Left lung (tissue), 10 donors: ENCODE data around the gene ITM2B. TPM values are rescaled to one million over a fixed set of nuclear protein-coding genes. Genes with fewer than 3 reads are reported as not detected.
A peak's percentile ranks its signal among the peaks of the same experiment; 100 is the strongest.

Experiments
- ATAC-seq: fragments of 200-7000 bp; cut with Tn5 transposase; one replicate; pipeline ENCODE4 v1.9.1; 2020; ENCODE audit warnings: moderate library complexity
- DNase-seq, 4 donors: peaks; one replicate each; pipeline ENCODE4 v3.0.0-alpha.2; 2013 to 2020
- H3K27ac ChIP-seq, 2 donors: fragments of 200-600 bp; sonication (generic) in 1 of 2; one replicate each; pipeline versions ENCODE4 v1.5.0 to v1.8.0; 2020 to 2021
- H3K27me3 ChIP-seq, 2 donors: fragments of 200-600 bp; sonication (generic) in 1 of 2; one replicate each; pipeline versions ENCODE4 v1.5.0 to v1.8.0; 2020 to 2021
- H3K36me3 ChIP-seq, 2 donors: fragments of 200-600 bp; sonication (generic) in 1 of 2; one replicate each; pipeline versions ENCODE4 v1.5.0 to v1.8.0; 2020 to 2021
- H3K4me1 ChIP-seq, 2 donors: fragments of 200-600 bp; one replicate each; pipeline ENCODE4 v1.8.0; 2021
- H3K4me3 ChIP-seq, 2 donors: fragments of 200-600 bp; sonication (generic) in 1 of 2; one replicate each; pipeline versions ENCODE4 v1.5.0 to v1.8.0; 2020 to 2021; ENCODE audit warnings: mild to moderate bottlenecking in 1 of 2
- H3K9me3 ChIP-seq, 2 donors: fragments of 200-600 bp; sonication (generic) in 1 of 2; one replicate each; pipeline versions ENCODE4 v1.5.0 to v1.8.0; 2020 to 2021
- intact Hi-C, 2 donors: fragments of 100-400 bp; cut with DNase I; formaldehyde crosslinking; loops; one replicate each; pipeline versions ENCODE4 v1.11.2 to v1.14.2; 2022
- polyA plus RNA-seq, 6 donors: library from polyadenylated mRNA; unstranded; fragments of 120-200 nt; gene quantifications; one replicate each; pipeline ENCODE4 v1.2.1, GENCODE V29; 2013; ENCODE audit not compliant: insufficient read length in 6 of 6
- total RNA-seq, 2 donors: library from RNA; stranded (reverse); fragmentation: NEBNext Ultra II Directional; extraction: Animal tissue kit (Norgen Biotek cat#: 25700); gene quantifications; one replicate each; pipeline ENCODE4 v1.2.1, GENCODE V29; 2021
- TF ChIP-seq, protein P1 (sequence below), 2 donors: fragments of 200-600 bp; sonication (generic) in 1 of 2; IDR thresholded peaks; one replicate each; pipeline versions ENCODE4 v1.5.0 to v1.8.0; 2021; ENCODE audit warnings: antibody characterized with exemption in 2 of 2
- donor health status: DM: no; HTN: yes; CAD: no.
- donor health status: DM: no; HTN: no; CAD: no.

Gene ITM2B
- total and polyA plus RNA-seq, 8 donors, result 530 to 683 (median 621) TPM

DNA sequence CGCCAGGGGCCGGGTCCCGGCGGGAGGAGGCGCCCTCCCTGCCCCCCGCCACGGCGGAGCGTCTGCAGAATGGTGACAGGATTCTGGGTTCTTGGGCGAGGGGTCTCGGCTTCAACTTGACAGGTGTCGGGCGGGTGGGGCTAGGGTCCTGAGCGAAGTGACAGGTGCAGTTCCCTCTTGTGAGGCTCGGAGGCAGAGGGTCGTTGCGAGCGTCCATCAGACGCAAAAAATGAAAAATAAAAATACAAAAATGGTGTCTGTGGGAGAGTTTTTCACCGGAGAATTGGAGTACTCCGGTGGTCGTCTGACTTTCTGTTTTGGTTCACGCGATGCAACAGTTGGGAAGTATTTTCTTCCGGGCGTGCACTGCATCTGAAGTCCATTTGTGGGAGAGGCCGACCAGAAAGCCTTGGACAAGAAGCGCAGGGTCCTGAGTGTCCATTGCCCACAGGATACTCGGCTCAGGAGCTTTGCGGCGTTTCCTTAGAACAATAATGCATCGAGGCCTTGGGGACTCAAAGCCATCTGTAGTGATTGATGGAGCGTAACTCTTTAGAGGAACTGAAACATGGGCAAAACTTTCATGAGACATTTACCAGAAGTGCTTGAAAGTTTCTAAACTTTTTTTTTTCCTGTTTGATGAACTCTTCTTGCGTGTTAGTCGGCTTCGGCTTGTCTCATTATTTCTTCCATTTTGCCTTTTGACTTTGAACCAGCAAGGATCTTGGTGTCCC, 71.3 kb downstream of the ITM2B start:
- peak overlapping the region; percentile 99 to 100 for H3K27ac ChIP-seq
- no peaks in the 10 kb centered on the region for H3K9me3 ChIP-seq
- peaks cover 0 to 16% of the 10 kb centered on the region in 2 donors for H3K36me3 ChIP-seq
- H3K27me3 ChIP-seq, result no peaks in the 10 kb centered on the region
- ATAC-seq, result peak; percentile 34
- H3K4me3 ChIP-seq, result peak overlapping the region; percentile 91 to 96
- intact Hi-C loops, result no loop called here
- TF ChIP-seq, protein P1, sequence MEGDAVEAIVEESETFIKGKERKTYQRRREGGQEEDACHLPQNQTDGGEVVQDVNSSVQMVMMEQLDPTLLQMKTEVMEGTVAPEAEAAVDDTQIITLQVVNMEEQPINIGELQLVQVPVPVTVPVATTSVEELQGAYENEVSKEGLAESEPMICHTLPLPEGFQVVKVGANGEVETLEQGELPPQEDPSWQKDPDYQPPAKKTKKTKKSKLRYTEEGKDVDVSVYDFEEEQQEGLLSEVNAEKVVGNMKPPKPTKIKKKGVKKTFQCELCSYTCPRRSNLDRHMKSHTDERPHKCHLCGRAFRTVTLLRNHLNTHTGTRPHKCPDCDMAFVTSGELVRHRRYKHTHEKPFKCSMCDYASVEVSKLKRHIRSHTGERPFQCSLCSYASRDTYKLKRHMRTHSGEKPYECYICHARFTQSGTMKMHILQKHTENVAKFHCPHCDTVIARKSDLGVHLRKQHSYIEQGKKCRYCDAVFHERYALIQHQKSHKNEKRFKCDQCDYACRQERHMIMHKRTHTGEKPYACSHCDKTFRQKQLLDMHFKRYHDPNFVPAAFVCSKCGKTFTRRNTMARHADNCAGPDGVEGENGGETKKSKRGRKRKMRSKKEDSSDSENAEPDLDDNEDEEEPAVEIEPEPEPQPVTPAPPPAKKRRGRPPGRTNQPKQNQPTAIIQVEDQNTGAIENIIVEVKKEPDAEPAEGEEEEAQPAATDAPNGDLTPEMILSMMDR (IDR thresholded peaks at IDR 0.05), result no peak
- DNase-seq, result peak in 3 of 4 donors; percentile 43 to 60 (median 58)
- H3K4me1 ChIP-seq, result peaks cover 7 to 46% of the 10 kb centered on the region in 2 donors

DNA sequence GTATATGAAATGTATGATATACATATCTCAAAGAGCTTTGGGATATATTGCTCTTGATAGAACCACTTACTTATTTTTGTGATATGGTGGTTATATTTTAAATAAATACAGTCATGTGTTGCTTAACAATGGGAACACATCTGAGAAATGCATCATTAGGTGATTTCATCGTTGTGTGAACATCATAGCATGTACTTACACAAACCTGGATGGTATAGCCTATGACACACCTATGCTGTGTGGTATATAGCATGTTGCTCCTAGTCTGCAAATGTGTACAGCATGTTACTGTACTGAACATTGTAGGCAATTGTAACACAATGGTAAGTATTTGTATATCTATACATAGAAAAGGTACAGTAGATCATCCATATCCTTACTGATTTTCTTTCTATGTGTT, 78.2 kb downstream of the ITM2B start:
- ATAC-seq (no peak), DNase-seq (no peak)
- Histone ChIP-seq H3K27me3 (no peaks in the 10 kb centered on the region), H3K36me3 (peaks cover 0 to 21% of the 10 kb centered on the region in 2 donors), H3K27ac (no peak overlapping the region), H3K4me1 (peaks cover 0 to 29% of the 10 kb centered on the region in 2 donors), H3K9me3 (no peaks in the 10 kb centered on the region), H3K4me3 (no peak overlapping the region)
- intact Hi-C loops, result no loop called here
- TF ChIP-seq, protein P1 (IDR thresholded peaks at IDR 0.05), result no peak

DNA sequence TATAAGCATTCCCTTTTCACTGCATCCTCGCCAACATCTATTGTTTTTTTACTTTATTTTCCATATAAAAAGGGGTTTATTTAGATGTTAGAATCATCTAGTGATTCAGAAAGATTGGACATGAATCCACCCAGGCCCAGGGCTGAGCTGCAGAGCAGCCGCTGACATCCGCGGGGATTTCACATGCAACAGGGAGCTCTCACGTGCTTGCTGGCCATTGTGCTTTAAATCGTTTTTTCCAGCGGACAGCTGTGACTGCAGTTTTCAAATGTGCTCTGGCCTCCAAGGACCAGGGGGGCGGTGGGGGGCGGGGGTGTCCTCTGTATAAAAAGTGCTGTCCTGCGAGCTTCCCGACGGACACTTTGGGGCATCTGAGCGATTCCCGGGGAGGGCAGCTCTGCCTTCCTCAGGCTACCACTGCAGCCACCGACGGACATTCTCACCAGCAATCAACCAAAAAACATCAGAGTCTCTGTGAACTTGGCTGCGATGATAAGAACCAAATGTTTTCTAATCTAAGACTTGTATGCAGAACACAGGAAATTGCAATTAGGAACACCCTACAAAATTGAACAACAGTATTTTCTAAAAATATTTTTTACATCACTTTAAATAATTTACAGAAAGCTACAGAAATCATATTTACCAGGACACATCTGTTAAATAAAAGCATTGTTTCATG, 83.1 kb downstream of the ITM2B start:
- ATAC-seq, result no peak
- Histone ChIP-seq H3K4me3 (no peak overlapping the region), H3K4me1 (peaks cover 0 to 33% of the 10 kb centered on the region in 2 donors), H3K27me3 (peaks cover 0 to 24% of the 10 kb centered on the region in 2 donors), H3K27ac (no peak overlapping the region), H3K9me3 (peaks cover 0 to 12% of the 10 kb centered on the region in 2 donors), H3K36me3 (peaks cover 0 to 49% of the 10 kb centered on the region in 2 donors)
- TF ChIP-seq, protein P1 (IDR thresholded peaks at IDR 0.05), result no peak
- intact Hi-C loops, result no loop called here
- DNase-seq, result peak in 1 of 4 donors; percentile 8

DNA sequence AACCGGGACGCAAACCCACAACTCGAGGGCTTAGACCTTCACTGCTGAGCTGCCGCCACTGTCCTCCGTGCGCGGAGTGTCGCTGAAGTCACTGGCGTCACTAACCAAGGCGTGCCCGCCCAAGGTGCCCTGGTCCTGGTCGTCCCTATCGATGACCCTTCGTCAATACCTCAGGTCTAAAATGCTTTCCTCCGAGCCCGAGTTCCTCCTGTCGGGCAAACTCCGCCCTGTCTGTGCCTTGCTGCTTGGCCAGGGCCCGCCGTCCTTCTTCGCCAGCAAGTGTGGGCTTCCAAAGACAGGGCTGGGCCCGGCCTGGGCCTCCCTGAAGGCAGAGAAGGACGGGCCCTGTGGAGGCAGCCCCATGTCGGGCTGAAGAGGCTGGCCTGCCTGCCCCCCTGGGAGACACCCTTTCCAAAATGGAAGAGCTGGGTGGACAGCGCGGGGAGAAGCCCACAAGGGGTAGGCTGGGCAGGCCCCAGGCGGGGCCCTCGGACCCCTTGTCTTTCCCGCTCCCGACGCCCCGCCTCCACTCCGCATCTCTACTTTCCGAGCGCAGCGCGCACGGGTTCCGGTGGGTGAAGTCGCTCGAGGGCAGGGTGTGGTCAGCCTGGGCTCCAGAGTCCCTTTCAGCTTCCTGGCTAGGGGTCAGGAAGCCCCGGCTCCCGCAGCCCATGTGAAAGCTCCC, 84.0 kb downstream of the ITM2B start:
- H3K4me3 ChIP-seq, result no peak overlapping the region
- TF ChIP-seq, protein P1 (IDR thresholded peaks at IDR 0.05), result no peak
- intact Hi-C loops, result no loop called here
- no peak overlapping the region for H3K27ac ChIP-seq
- DNase-seq (peak in 2 of 4 donors; percentile 3 to 76), ATAC-seq (no peak)
- peaks cover 0 to 46% of the 10 kb centered on the region in 2 donors for H3K36me3 ChIP-seq
- peaks cover 0 to 24% of the 10 kb centered on the region in 2 donors for H3K27me3 ChIP-seq
- peaks cover 0 to 29% of the 10 kb centered on the region in 2 donors for H3K4me1 ChIP-seq
- peaks cover 0 to 20% of the 10 kb centered on the region in 2 donors for H3K9me3 ChIP-seq
